PC-3 (cell line): ENCODE results near the gene HERC2.
"Not testable (repeated sequence)": the region's sequence is repeated elsewhere in the genome, so short reads cannot be mapped to it uniquely, and the experiment has no call there.

Source experiments
- EZH2 ChIP-seq: fragments of 300-600 bp; sonication (generic); IDR thresholded peaks from one replicate; pipeline ENCODE4 v1.6.1; 2017; ENCODE audit warnings: antibody characterized with exemption, mild to moderate bottlenecking, low read length; ENCODE audit not compliant: unreplicated experiment
- TF ChIP-seq, protein P1 (sequence below): fragments of 300-600 bp; sonication (generic); conservative IDR thresholded peaks from 2 replicates; pipeline ENCODE4 v1.5.1; 2017; ENCODE audit warnings: antibody characterized with exemption, low read depth, mild to moderate bottlenecking, low read length

DNA sequence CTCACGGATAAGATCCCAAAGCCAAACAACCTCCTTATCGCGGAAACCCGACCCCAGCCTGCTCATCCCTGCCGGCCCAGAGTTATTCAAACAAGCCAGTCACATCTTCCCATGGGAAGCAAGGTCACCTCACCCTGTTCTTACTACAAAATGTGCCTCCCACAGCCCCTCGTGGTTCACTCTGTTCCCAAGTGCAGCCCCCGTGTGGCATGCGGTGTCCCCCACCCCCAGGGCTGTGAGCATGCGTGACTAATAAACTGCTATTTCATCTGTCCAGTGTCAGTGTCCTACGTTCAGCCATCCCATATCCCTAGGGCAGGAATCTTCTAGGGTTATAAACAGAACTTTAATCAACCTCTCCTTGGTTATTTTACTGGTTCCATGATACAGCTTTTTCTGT lies 27.4 kb downstream of the HERC2 start:
- TF ChIP-seq EZH2: not testable (repeated sequence)
- TF ChIP-seq, protein P1, sequence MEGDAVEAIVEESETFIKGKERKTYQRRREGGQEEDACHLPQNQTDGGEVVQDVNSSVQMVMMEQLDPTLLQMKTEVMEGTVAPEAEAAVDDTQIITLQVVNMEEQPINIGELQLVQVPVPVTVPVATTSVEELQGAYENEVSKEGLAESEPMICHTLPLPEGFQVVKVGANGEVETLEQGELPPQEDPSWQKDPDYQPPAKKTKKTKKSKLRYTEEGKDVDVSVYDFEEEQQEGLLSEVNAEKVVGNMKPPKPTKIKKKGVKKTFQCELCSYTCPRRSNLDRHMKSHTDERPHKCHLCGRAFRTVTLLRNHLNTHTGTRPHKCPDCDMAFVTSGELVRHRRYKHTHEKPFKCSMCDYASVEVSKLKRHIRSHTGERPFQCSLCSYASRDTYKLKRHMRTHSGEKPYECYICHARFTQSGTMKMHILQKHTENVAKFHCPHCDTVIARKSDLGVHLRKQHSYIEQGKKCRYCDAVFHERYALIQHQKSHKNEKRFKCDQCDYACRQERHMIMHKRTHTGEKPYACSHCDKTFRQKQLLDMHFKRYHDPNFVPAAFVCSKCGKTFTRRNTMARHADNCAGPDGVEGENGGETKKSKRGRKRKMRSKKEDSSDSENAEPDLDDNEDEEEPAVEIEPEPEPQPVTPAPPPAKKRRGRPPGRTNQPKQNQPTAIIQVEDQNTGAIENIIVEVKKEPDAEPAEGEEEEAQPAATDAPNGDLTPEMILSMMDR: not testable (repeated sequence)
